Esophagus mucosa (tissue), 1 donor: ENCODE measurements around the gene LONP2. TPM values are rescaled to one million over a fixed set of nuclear protein-coding genes. Genes with fewer than 3 reads are reported as not detected.
"Not testable (repeated sequence)": the region's sequence is repeated elsewhere in the genome, so short reads cannot be mapped to it uniquely, and the experiment has no call there.

Source experiments
- ATAC-seq: fragments of 200-7000 bp; cut with Tn5 transposase; one replicate; pipeline ENCODE4 v1.9.1; 2020
- total RNA-seq: library from RNA; stranded (reverse); gene quantifications from one replicate; pipeline ENCODE4 v1.2.4, GENCODE V29; 2023
- donor health status: DM: yes; HTN: yes; CAD: no.

Gene LONP2
- total RNA-seq, 1 donor from 2014 or later, result 36.2 TPM

- no peak for ATAC-seq
These were observed 47.7 kb downstream of the LONP2 start for GRCh38 chr16:48291754-48292153.

- ATAC-seq, result no peak
These were observed 48.4 kb downstream of the LONP2 start for GRCh38 chr16:48292452-48292851.

- no peak for ATAC-seq
These were observed 50.6 kb downstream of the LONP2 start for GRCh38 chr16:48294724-48295123.

GRCh38 chr16:48295488-48296281 is 51.6 kb downstream of the LONP2 start:
- ATAC-seq, result peak; percentile 89

- ATAC-seq, result no peak
These were observed 55.4 kb downstream of the LONP2 start for GRCh38 chr16:48299471-48299870.

GRCh38 chr16:48300391-48300856 is 56.3 kb downstream of the LONP2 start:
- ATAC-seq, result no peak

- no peak for ATAC-seq
These were observed 64.4 kb downstream of the LONP2 start for GRCh38 chr16:48308535-48308934.

- no peak for ATAC-seq
These were observed 67.0 kb downstream of the LONP2 start for GRCh38 chr16:48310908-48311641.

GRCh38 chr16:48313905-48314304 is 69.8 kb downstream of the LONP2 start:
- ATAC-seq, result not testable (repeated sequence)

GRCh38 chr16:48317026-48317425 is 72.9 kb downstream of the LONP2 start:
- ATAC-seq, result no peak

GRCh38 chr16:48317614-48318315 is 73.7 kb downstream of the LONP2 start:
- ATAC-seq, result no peak

GRCh38 chr16:48318630-48319029 is 74.5 kb downstream of the LONP2 start:
- ATAC-seq, result no peak

- peak; percentile 65 for ATAC-seq
These were observed 77.4 kb downstream of the LONP2 start for GRCh38 chr16:48321317-48322036.

- ATAC-seq, result no peak
These were observed 80.0 kb downstream of the LONP2 start for GRCh38 chr16:48323783-48324775.

- no peak for ATAC-seq
These were observed 82.8 kb downstream of the LONP2 start for GRCh38 chr16:48326915-48327314.

GRCh38 chr16:48329138-48329537 is 85.0 kb downstream of the LONP2 start:
- no peak for ATAC-seq

- ATAC-seq, result peak; percentile 43
These were observed 86.2 kb downstream of the LONP2 start for GRCh38 chr16:48330189-48330840.

- ATAC-seq, result no peak
These were observed 86.7 kb downstream of the LONP2 start for GRCh38 chr16:48330841-48331192.

GRCh38 chr16:48332978-48333377 is 88.9 kb downstream of the LONP2 start:
- ATAC-seq, result no peak

- ATAC-seq, result no peak
These were observed 90.2 kb downstream of the LONP2 start for GRCh38 chr16:48334325-48334724.

GRCh38 chr16:48335961-48336360 is 91.9 kb downstream of the LONP2 start:
- no peak for ATAC-seq
